HG02571 (cell line): ENCODE measurements around the gene DPYSL5.

Experiments
- ATAC-seq: cut with Tn5 transposase; IDR thresholded peaks from one replicate; pipeline ENCODE4 v1.9.1; 2021; ENCODE audit warnings: mild to moderate bottlenecking, moderate library complexity; ENCODE audit not compliant: unreplicated experiment

The DPYSL5 gene

GRCh38 chr2:26924731-26925099, 76.8 kb downstream of the DPYSL5 start:
- ATAC-seq: no peak

- ATAC-seq: no peak
Measured at GRCh38 chr2:26925100-26925791, 77.3 kb downstream of the DPYSL5 start.

- no peak for ATAC-seq
Measured at GRCh38 chr2:26927221-26927620, 79.3 kb downstream of the DPYSL5 start.

- no peak for ATAC-seq
Measured at GRCh38 chr2:26932974-26933373, 85.0 kb downstream of the DPYSL5 start.

GRCh38 chr2:26933431-26934334, 85.8 kb downstream of the DPYSL5 start:
- no peak for ATAC-seq

DNA sequence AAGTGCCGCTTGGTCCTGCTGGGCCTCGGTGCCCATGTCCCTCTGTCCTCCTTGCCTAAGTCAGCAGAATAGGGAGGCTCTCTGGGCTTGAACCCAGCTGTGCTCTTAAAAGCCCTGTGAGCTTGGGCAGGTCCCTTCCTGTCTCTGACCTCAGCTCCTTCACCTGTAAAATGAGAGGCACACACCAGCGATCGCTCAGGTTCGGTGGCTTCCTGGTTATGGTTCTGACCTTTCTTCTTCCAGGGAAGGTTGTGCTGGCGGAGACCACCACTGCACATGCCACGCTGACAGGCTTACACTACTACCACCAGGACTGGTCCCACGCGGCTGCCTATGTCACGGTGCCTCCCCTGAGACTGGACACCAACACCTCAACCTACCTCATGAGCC, 86.4 kb downstream of the DPYSL5 start:
- no peak for ATAC-seq

DNA sequence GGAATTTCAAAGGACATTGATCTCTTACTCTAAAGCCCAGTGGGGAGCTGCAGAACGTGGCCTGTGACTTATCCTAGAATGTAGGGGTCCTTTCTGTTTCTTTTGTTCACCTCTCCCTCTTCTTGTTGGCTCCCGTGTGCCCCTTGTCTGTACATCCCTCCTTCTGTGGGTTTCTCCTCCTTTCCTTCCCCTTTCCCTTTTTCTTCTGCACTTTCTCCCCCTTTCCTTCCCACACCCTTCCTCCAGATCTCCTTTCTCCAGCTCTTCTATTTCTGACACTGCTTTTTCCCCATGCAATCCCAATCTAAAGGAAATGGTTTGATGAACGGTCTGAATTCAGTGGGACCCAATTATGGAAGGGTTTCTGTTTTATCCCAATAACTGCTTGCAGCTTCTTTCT, 87.1 kb downstream of the DPYSL5 start:
- ATAC-seq: no peak

DNA sequence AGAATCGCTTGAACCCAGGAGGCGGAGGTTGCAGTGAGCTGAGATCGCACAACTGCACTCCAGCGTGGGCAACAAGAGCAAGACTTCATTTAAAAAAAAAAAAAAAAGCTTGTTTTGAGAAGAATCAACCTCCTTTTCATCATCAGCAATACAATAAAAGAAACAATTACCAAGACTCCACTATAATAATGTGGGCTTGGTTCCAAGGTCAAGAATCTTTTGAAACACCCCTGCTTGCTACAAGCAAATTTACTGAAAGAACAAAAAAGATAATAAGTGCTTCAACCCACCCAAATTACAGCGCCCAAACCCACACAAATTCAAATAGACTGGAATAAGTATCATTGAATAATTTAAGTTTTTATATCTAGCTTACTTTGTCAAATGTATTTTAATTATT, 88.9 kb downstream of the DPYSL5 start:
- ATAC-seq: no peak

GRCh38 chr2:26938399-26939118, 90.6 kb downstream of the DPYSL5 start:
- no peak for ATAC-seq

DNA sequence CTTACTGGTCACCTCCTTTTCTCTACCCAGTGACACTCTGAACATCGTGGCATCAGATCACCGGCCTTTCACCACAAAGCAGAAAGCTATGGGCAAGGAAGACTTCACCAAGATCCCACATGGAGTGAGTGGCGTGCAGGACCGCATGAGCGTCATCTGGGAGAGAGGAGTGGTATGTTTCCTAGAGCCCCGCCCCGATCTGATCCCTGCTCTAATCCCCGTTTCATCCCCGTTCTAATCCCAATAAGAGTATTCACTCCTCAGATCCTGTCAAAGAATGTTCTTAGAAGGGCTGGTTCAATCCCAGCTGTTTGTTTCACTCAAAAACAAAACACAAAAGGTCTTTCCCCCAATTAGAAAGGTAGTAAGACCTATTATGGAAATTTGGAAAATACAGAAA, 92.1 kb downstream of the DPYSL5 start:
- ATAC-seq: no peak

DNA sequence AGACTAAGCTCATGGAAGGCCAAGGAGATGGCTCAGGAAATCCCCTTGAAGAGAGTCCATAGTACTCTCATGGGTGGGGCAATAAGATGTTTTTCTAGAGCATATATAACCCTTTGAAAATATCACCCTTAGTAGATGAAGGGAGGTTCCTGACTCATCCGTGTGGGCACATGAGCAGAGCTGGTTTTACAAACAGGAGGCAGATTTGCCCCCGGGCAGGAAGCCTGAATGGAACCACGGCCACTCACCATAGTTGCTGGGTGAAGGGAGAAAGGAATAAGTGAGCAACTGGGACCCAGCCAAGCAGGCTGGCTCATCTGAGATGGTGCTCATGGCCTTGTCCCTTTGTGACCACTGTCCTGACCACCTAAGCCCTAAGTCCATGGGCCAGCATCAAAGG, 93.6 kb downstream of the DPYSL5 start:
- ATAC-seq: no peak

DNA sequence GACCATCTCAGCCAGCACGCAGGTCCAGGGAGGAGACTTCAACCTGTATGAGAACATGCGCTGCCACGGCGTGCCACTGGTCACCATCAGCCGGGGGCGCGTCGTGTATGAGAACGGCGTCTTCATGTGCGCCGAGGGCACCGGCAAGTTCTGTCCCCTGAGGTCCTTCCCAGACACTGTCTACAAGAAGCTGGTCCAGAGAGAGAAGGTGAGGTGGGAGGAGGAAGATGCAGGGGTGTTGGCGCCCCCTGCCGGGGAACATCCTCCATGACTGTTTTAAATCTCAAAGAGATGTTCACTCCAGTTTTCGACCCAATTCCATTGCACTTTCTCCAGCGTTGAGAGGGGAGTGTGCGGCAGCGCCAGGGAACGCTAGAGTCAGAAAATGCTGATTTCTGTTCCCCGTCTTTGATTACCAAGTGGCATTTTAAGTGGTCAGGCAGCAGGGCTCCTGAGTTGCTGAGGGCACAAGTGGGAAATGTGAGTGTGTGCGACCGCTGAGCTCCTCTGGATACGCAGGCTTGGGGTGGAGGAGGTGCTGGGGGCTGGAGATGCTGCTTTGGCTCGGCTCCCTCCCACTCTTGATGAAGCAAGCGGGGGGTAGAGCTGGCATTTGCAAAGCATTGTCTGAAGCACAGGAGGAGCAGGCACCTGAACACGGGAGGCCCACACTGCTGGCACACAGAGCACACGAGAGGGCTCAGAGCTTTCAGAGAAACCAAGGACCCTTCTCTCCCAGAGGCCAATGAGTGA, 94.8 kb downstream of the DPYSL5 start:
- no peak for ATAC-seq

DNA sequence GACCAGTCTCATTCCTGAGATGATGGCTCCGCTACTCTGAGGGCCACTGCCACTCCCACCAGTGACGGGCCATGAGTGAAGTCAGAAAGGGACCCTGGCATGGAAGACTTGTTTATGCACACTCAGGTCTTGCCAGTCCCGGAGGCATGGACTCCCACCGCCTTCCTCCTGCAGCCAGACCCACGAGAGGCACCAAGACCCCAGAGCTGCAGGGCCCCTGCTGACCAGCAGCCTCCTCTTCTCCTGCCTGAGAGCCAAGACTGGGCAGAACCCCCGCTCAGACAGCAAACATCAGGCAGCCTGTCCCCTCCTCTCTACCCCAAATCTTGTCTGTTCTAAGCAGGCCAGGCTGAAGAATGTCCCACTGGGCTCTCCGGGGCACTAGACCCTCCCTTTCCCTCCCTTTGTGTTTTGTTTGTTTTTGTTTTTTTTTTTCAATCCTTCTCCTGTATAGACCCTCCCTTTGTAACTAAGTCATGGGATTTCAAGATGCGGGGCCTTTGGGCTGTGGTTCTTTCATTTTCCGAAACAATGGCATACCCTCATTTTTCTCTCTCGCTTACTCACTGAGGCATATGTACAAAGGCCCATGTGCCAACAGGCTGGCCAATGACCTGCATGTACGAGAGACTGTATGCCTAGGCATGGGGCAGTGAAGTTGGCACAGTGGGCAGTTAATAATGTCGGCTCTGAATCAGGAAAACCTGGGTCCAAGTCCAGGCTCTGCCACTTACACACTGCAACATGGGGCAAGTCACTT, 98.2 kb downstream of the DPYSL5 start:
- no peak for ATAC-seq

- ATAC-seq: no peak
Measured at GRCh38 chr2:26946841-26947784, 99.2 kb downstream of the DPYSL5 start.

- no peak for ATAC-seq
Measured at GRCh38 chr2:26948800-26949199, 100.9 kb downstream of the DPYSL5 start.

DNA sequence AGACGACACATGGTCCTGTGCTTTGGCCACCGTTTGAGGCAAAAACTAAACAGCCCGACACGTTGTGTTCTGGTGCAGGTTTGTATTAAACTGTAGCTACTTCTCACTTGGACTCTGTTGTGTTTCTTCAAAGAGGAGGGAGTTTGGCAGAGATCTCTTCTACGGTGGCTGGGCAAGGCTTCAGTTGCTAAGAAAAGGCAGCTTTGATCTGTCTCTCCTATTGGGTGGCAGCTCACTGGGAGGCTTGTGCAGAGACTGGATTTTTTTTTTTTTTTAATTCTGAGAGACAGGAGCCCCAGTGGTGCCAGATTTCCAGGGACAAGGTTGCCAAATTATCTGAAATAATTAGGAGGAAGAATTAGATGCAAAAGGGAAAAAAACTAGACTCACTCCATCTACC, 102.3 kb downstream of the DPYSL5 start:
- ATAC-seq: no peak

DNA sequence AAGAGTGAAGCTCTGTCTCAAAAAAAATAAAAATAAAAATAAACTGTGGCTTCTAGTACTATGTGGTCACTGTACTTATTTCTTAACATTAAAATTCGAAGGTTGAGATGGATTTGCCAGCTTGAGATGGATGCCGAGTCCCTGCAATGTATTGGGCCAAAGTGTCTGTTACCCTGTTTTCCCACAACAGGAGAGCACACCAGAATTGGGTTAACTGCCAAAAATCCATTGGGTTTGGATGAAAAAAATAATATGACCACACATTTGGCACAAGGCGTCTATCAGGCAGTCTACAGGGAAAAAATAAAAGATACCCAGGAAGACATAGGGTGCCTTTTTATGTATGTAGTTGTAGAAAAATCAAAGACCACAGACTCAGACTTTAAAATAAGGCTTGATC, 103.3 kb downstream of the DPYSL5 start:
- no peak for ATAC-seq

- ATAC-seq: no peak
Measured at GRCh38 chr2:26952374-26952773, 104.4 kb downstream of the DPYSL5 start.

- no peak for ATAC-seq
Measured at GRCh38 chr2:26954135-26954534, 106.2 kb downstream of the DPYSL5 start.
